ENCODE data around the gene MCTP1. TPM values are rescaled to one million over a fixed set of nuclear protein-coding genes. Genes with fewer than 3 reads are reported as not detected.

The MCTP1 gene
- polyA plus RNA-seq, 1 donor (not counting 4 experiments of a cell fraction or from before 2014, with no cell fraction given) = 4.9 TPM

DNA sequence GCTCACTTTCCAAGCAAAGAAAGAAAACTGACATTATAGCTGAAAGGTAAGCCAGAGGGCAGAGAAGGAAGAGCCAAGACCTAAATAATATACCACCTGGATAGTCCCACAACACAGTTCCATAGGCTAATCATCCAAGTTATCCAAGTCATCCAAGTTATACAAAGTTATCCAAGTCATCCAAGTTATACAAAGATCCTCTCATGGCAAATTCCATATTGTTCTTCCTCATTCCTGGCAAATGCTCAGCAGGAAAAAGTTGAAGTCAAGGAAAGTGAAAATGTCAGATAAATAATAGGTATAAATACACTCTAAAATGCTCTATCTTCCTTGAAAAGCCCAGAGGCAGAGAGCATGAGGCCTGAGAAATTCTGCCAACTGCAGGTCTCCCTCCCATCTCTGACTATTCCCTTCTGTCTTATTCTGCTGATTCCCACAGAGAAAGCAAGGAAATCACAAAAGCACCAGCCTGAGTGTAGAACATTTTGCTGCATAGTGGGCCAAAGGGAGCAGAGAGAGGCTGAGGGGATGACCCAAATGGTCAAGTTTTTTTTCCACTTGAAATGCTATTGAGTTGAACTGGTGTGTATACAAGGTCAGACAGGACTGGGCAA lies 12.5 kb downstream of the MCTP1 start:
- Histone ChIP-seq H4K20me1 (ENCODE audit: control insufficient read depth, extremely low read depth, insufficient read depth, low read length) (no peaks in the 10 kb centered on the region), H3K9me1 (ENCODE audit: control insufficient read depth, extremely low read depth, insufficient read depth, low read length) (no peaks in the 10 kb centered on the region), H3K36me3 (ENCODE audit: control insufficient read depth in 2 of 2, extremely low read depth in 1 of 2, insufficient read depth in 2 of 2, low read length in 2 of 2) (no peaks in the 10 kb centered on the region), H3K4me1 (ENCODE audit: control insufficient read depth, extremely low read depth, insufficient read depth, low read length) (no peaks in the 10 kb centered on the region), H3K4me2 (ENCODE audit: control insufficient read depth, extremely low read depth, insufficient read depth, low read depth, low read length) (no peak overlapping the region), H3K27me3 (ENCODE audit: control insufficient read depth, extremely low read depth, insufficient read depth, low read length) (no peaks in the 10 kb centered on the region), H3K9ac (ENCODE audit: control insufficient read depth, extremely low read depth, insufficient read depth, low read length) (no peak overlapping the region), H3K27ac (ENCODE audit: control insufficient read depth, insufficient read depth, low read length) (no peak overlapping the region), H3K9me3 (ENCODE audit: control insufficient read depth, low read depth, low read length) (no peaks in the 10 kb centered on the region), H3K79me2 (ENCODE audit: control insufficient read depth, insufficient read depth, low read length) (no peaks in the 10 kb centered on the region), H2AFZ (ENCODE audit: control insufficient read depth, low read length) (no peak overlapping the region), H3K4me3 (ENCODE audit: control insufficient read depth in 2 of 3, extremely low read depth in 1 of 3, insufficient read depth in 2 of 3, low read depth in 1 of 3, low read length in 3 of 3) (no peak overlapping the region)
- DNase-seq (ENCODE audit: low read depth, low spot score) = no peak
- no peak for FAIRE-seq
- dilution Hi-C loops (cut with MboI; ENCODE audit: extremely low pct_ligation_motif_present, low sequenced_read_pairs) = loop anchor here (25.0 kb wide), 1 partner anchor 310 kb away; no protein-coding TSS in a partner anchor
- TF ChIP-seq EZH2 (IDR thresholded peaks at IDR 0.05; ENCODE audit: low read length) = no peak
- TF ChIP-seq, protein P1, sequence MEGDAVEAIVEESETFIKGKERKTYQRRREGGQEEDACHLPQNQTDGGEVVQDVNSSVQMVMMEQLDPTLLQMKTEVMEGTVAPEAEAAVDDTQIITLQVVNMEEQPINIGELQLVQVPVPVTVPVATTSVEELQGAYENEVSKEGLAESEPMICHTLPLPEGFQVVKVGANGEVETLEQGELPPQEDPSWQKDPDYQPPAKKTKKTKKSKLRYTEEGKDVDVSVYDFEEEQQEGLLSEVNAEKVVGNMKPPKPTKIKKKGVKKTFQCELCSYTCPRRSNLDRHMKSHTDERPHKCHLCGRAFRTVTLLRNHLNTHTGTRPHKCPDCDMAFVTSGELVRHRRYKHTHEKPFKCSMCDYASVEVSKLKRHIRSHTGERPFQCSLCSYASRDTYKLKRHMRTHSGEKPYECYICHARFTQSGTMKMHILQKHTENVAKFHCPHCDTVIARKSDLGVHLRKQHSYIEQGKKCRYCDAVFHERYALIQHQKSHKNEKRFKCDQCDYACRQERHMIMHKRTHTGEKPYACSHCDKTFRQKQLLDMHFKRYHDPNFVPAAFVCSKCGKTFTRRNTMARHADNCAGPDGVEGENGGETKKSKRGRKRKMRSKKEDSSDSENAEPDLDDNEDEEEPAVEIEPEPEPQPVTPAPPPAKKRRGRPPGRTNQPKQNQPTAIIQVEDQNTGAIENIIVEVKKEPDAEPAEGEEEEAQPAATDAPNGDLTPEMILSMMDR (optimal IDR thresholded peaks at IDR 0.05 in 1 of 3, IDR thresholded peaks at IDR 0.05 in 1 of 3, conservative IDR thresholded peaks at IDR 0.05 in 1 of 3; ENCODE audit: extremely low read depth in 1 of 3, insufficient read depth in 2 of 3, low read length in 3 of 3) = no peak

DNA sequence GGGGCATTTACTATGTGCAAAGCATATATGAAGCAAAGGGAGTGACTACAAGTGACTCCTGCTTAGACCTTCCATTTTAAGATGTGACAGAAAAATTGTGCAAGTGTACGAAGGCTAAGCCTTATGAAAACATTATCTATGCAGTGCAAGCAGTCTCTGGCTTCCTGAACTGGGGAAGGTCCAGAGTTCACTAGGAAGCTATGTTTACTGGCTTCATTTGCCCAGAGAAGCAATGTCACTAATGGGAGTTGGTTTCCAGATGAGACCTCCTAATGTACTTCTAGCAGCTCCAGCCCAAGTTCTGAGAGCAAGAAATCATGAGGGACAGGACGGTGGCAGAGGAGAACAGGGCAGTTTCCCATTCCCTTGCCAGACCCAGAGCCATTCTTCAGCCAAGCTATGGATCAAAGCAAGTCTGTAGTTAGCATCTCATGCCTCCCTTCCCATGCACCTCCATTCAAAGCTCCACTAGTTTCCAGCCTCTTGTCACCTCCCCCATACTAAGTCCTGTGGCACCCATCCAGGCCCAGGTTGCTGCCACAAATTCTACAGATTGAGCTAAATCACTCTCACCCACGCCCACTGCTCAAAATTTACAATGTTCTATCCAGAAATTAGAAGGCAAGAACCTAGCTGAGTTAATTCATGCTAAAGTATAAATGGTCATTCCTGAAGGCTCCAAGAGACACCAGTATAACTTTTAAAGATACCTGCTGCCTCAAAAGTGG lies 21.8 kb downstream of the MCTP1 start:
- Histone ChIP-seq H3K4me2 (ENCODE audit: control insufficient read depth, extremely low read depth, insufficient read depth, low read depth, low read length) (no peak overlapping the region), H3K79me2 (ENCODE audit: control insufficient read depth, insufficient read depth, low read length) (no peaks in the 10 kb centered on the region), H3K27me3 (ENCODE audit: control insufficient read depth, extremely low read depth, insufficient read depth, low read length) (no peaks in the 10 kb centered on the region), H3K9me1 (ENCODE audit: control insufficient read depth, extremely low read depth, insufficient read depth, low read length) (no peaks in the 10 kb centered on the region), H3K9ac (ENCODE audit: control insufficient read depth, extremely low read depth, insufficient read depth, low read length) (no peak overlapping the region), H2AFZ (ENCODE audit: control insufficient read depth, low read length) (no peak overlapping the region), H3K9me3 (ENCODE audit: control insufficient read depth, low read depth, low read length) (no peaks in the 10 kb centered on the region), H4K20me1 (ENCODE audit: control insufficient read depth, extremely low read depth, insufficient read depth, low read length) (no peaks in the 10 kb centered on the region), H3K36me3 (ENCODE audit: control insufficient read depth in 2 of 2, extremely low read depth in 1 of 2, insufficient read depth in 2 of 2, low read length in 2 of 2) (no peaks in the 10 kb centered on the region), H3K4me3 (ENCODE audit: control insufficient read depth in 2 of 3, extremely low read depth in 1 of 3, insufficient read depth in 2 of 3, low read depth in 1 of 3, low read length in 3 of 3) (no peak overlapping the region), H3K4me1 (ENCODE audit: control insufficient read depth, extremely low read depth, insufficient read depth, low read length) (no peaks in the 10 kb centered on the region), H3K27ac (ENCODE audit: control insufficient read depth, insufficient read depth, low read length) (no peak overlapping the region)
- DNase-seq (ENCODE audit: low read depth, low spot score) (no peak), FAIRE-seq (no peak)
- TF ChIP-seq EZH2 (IDR thresholded peaks at IDR 0.05; ENCODE audit: low read length) = no peak
- TF ChIP-seq, protein P1 (optimal IDR thresholded peaks at IDR 0.05 in 1 of 3, IDR thresholded peaks at IDR 0.05 in 1 of 3, conservative IDR thresholded peaks at IDR 0.05 in 1 of 3; ENCODE audit: extremely low read depth in 1 of 3, insufficient read depth in 2 of 3, low read length in 3 of 3) = no peak
- dilution Hi-C loops (cut with MboI; ENCODE audit: extremely low pct_ligation_motif_present, low sequenced_read_pairs) = loop anchor here (25.0 kb wide), 1 partner anchor 301 kb away; no protein-coding TSS in a partner anchor
